ENCODE measurements around the gene ATP11A. TPM values are rescaled to one million over a fixed set of nuclear protein-coding genes. Genes with fewer than 3 reads are reported as not detected.

ATP11A gene
- total and polyA plus RNA-seq, 2 donors (not counting 3 experiments of a cell fraction or from before 2014, with no cell fraction given), result 16.5 to 88.1 TPM

- ChIA-PET POLR2A (no interaction called here), CTCF (interaction anchor here (0.5 to 1.1 kb wide), 2 partner anchors 11 to 22 kb away, joined by 3 to 6 read pairs; no protein-coding TSS in a partner anchor)
- DNase-seq (ENCODE audit: low read depth, low spot score) (peak; percentile 92), FAIRE-seq (peak; percentile 97)
- Histone ChIP-seq H3K36me3 (ENCODE audit: control insufficient read depth in 2 of 2, extremely low read depth in 1 of 2, insufficient read depth in 2 of 2, low read length in 2 of 2) (no peaks in the 10 kb centered on the region), H3K9me1 (replicated peaks; ENCODE audit: control insufficient read depth, extremely low read depth, insufficient read depth, low read length) (no peaks in the 10 kb centered on the region), H2AFZ (ENCODE audit: low read depth, low read length) (peak overlapping the region; percentile 33), H3K4me1 (ENCODE audit: control insufficient read depth, extremely low read depth, insufficient read depth, low read length) (peaks cover 32% of the 10 kb centered on the region), H3K9me3 (replicated peaks; ENCODE audit: control insufficient read depth, insufficient read depth, low read length) (no peaks in the 10 kb centered on the region), H4K20me1 (replicated peaks; ENCODE audit: control insufficient read depth, extremely low read depth, insufficient read depth, low read length) (no peaks in the 10 kb centered on the region), H3K79me2 (ENCODE audit: control insufficient read depth, insufficient read depth, low read length) (peaks cover 10% of the 10 kb centered on the region), H3K9ac (replicated peaks; ENCODE audit: extremely low read depth, insufficient read depth, low read length) (peak overlapping the region; percentile 70), H3K27ac (ENCODE audit: insufficient read depth, low read depth, low read length) (peak overlapping the region; percentile 93), H3K27me3 (ENCODE audit: control insufficient read depth in 2 of 2, insufficient read depth in 2 of 2, low read length in 2 of 2) (no peaks in the 10 kb centered on the region), H3K4me3 (replicated peaks in 1 of 3; ENCODE audit: insufficient read depth in 1 of 3, low read depth in 1 of 3, low read length in 3 of 3) (peak overlapping the region in 1 of 3 experiments; percentile 17), H3K4me2 (ENCODE audit: insufficient read depth, low read length) (peak overlapping the region; percentile 71)
- dilution Hi-C loops (cut with MboI; ENCODE audit: extremely low pct_ligation_motif_present, low sequenced_read_pairs) (no loop called here), intact Hi-C loops (cut with micrococcal nuclease) (loop anchor here (1.0 kb wide), 2 partner anchors 11 to 32 kb away; partner anchors contain the start of gene ATP11A)
- TSS peak; percentile 68 for BruUV-seq (replicated peaks)
- TF ChIP-seq JUN (IDR thresholded peaks at IDR 0.05; ENCODE audit: borderline replicate concordance, insufficient read depth, insufficient read length, low read depth) (peak; percentile 23), GATA2 (IDR thresholded peaks at IDR 0.05; ENCODE audit: insufficient read depth, insufficient read length, low read depth, low read length) (peak; percentile 70), POLR2A (IDR thresholded peaks at IDR 0.05; ENCODE audit: low read depth, low read length) (no peak), MAX (IDR thresholded peaks at IDR 0.05; ENCODE audit: insufficient read depth, insufficient read length) (no peak), FOS (IDR thresholded peaks at IDR 0.05; ENCODE audit: borderline replicate concordance, insufficient read depth, low read length) (peak; percentile 66), POLR2AphosphoS5 (IDR thresholded peaks at IDR 0.05; ENCODE audit: insufficient read depth, low read depth, low read length) (peak; percentile 44)
- TF ChIP-seq, protein P1, sequence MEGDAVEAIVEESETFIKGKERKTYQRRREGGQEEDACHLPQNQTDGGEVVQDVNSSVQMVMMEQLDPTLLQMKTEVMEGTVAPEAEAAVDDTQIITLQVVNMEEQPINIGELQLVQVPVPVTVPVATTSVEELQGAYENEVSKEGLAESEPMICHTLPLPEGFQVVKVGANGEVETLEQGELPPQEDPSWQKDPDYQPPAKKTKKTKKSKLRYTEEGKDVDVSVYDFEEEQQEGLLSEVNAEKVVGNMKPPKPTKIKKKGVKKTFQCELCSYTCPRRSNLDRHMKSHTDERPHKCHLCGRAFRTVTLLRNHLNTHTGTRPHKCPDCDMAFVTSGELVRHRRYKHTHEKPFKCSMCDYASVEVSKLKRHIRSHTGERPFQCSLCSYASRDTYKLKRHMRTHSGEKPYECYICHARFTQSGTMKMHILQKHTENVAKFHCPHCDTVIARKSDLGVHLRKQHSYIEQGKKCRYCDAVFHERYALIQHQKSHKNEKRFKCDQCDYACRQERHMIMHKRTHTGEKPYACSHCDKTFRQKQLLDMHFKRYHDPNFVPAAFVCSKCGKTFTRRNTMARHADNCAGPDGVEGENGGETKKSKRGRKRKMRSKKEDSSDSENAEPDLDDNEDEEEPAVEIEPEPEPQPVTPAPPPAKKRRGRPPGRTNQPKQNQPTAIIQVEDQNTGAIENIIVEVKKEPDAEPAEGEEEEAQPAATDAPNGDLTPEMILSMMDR (IDR thresholded peaks at IDR 0.05; ENCODE audit: extremely low read depth in 1 of 2, insufficient read depth in 1 of 2, low read depth in 1 of 2, low read length in 2 of 2), result no peak
Observed at GRCh38 chr13:112722433-112723263, 32.8 kb downstream of the ATP11A start.

All from endothelial cell of umbilical vein (primary cell).